ENCODE results near the gene TMEM132E.

Gene TMEM132E

DNA sequence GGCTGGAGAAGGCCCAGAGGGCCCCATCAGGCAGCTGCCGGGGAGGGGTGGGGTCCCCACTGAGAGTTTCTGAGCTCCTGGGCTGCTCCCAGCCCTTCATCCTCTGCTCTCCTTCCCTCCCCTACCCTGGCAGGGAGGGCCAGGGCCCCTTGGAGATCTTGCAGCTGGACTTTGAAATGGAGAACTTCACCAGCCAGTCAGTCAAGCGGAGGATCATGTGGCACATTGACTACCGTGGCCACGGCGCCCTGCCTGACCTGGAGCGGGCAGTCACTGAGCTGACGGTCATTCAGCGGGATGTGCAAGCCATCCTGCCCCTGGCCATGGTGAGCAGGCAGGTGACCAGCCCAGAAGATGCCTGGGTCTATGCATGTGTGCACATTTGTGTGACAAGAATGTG is 49.5 kb downstream of the TMEM132E start:
- TF ChIP-seq PPARA (CRISPR knock-in tag; IDR thresholded peaks at IDR 0.05; ENCODE audit: borderline replicate concordance): no peak
- TF ChIP-seq, protein P1, sequence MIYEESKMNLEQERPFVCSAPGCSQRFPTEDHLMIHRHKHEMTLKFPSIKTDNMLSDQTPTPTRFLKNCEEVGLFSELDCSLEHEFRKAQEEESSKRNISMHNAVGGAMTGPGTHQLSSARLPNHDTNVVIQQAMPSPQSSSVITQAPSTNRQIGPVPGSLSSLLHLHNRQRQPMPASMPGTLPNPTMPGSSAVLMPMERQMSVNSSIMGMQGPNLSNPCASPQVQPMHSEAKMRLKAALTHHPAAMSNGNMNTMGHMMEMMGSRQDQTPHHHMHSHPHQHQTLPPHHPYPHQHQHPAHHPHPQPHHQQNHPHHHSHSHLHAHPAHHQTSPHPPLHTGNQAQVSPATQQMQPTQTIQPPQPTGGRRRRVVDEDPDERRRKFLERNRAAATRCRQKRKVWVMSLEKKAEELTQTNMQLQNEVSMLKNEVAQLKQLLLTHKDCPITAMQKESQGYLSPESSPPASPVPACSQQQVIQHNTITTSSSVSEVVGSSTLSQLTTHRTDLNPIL (CRISPR knock-in tag; IDR thresholded peaks at IDR 0.05; ENCODE audit: low read depth): no peak
- TF ChIP-seq TOX (CRISPR knock-in tag; IDR thresholded peaks at IDR 0.05; ENCODE audit: borderline replicate concordance): no peak
- TF ChIP-seq ZFP3 (CRISPR knock-in tag; IDR thresholded peaks at IDR 0.05): no peak
- no peak for TF ChIP-seq GLIS3 (CRISPR knock-in tag; IDR thresholded peaks at IDR 0.05)
- no peak for TF ChIP-seq ZFP30 (CRISPR knock-in tag; IDR thresholded peaks at IDR 0.05)

DNA sequence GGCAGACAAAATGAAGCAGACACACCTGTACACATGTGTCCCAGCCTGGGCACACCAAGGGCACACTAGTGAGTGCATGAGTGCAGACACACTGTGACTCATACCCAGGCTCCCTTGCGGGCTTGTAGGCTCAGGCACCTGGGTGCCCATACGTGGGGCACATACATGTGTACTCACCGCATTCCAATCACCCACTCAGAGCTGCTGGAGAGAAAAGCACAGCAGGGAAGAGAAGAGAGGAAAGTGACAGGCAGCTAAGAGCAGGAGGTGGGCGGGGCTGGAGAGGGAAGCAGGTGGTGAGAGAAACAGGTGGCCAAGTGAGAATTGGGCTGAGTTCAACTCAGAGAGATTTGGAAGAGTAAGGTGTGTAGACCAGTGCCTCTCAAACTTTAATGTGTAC is 54.0 kb downstream of the TMEM132E start:
- no peak for ATAC-seq
- TF ChIP-seq ZNF565 (CRISPR knock-in tag; conservative IDR thresholded peaks at IDR 0.05; ENCODE audit: low read depth) (no peak), RARB (CRISPR knock-in tag; IDR thresholded peaks at IDR 0.05) (no peak), PPARA (CRISPR knock-in tag; IDR thresholded peaks at IDR 0.05; ENCODE audit: borderline replicate concordance) (no peak), ZFP3 (CRISPR knock-in tag; IDR thresholded peaks at IDR 0.05) (no peak), TCF4 (CRISPR knock-in tag; IDR thresholded peaks at IDR 0.05; ENCODE audit: borderline replicate concordance) (no peak), ZNF70 (CRISPR knock-in tag; IDR thresholded peaks at IDR 0.05) (no peak), ESRRG (CRISPR knock-in tag; IDR thresholded peaks at IDR 0.05) (no peak), GLIS3 (CRISPR knock-in tag; IDR thresholded peaks at IDR 0.05) (no peak), ISL1 (CRISPR knock-in tag; IDR thresholded peaks at IDR 0.05) (no peak), SNAI2 (CRISPR knock-in tag; IDR thresholded peaks at IDR 0.05) (no peak), ZNF8 (CRISPR knock-in tag; IDR thresholded peaks at IDR 0.05) (no peak)
- TF ChIP-seq, protein P2, sequence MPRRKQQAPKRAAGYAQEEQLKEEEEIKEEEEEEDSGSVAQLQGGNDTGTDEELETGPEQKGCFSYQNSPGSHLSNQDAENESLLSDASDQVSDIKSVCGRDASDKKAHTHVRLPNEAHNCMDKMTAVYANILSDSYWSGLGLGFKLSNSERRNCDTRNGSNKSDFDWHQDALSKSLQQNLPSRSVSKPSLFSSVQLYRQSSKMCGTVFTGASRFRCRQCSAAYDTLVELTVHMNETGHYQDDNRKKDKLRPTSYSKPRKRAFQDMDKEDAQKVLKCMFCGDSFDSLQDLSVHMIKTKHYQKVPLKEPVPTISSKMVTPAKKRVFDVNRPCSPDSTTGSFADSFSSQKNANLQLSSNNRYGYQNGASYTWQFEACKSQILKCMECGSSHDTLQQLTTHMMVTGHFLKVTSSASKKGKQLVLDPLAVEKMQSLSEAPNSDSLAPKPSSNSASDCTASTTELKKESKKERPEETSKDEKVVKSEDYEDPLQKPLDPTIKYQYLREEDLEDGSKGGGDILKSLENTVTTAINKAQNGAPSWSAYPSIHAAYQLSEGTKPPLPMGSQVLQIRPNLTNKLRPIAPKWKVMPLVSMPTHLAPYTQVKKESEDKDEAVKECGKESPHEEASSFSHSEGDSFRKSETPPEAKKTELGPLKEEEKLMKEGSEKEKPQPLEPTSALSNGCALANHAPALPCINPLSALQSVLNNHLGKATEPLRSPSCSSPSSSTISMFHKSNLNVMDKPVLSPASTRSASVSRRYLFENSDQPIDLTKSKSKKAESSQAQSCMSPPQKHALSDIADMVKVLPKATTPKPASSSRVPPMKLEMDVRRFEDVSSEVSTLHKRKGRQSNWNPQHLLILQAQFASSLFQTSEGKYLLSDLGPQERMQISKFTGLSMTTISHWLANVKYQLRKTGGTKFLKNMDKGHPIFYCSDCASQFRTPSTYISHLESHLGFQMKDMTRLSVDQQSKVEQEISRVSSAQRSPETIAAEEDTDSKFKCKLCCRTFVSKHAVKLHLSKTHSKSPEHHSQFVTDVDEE (CRISPR knock-in tag; IDR thresholded peaks at IDR 0.05): no peak
- TF ChIP-seq, protein P3, sequence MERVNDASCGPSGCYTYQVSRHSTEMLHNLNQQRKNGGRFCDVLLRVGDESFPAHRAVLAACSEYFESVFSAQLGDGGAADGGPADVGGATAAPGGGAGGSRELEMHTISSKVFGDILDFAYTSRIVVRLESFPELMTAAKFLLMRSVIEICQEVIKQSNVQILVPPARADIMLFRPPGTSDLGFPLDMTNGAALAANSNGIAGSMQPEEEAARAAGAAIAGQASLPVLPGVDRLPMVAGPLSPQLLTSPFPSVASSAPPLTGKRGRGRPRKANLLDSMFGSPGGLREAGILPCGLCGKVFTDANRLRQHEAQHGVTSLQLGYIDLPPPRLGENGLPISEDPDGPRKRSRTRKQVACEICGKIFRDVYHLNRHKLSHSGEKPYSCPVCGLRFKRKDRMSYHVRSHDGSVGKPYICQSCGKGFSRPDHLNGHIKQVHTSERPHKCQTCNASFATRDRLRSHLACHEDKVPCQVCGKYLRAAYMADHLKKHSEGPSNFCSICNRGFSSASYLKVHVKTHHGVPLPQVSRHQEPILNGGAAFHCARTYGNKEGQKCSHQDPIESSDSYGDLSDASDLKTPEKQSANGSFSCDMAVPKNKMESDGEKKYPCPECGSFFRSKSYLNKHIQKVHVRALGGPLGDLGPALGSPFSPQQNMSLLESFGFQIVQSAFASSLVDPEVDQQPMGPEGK (CRISPR knock-in tag; IDR thresholded peaks at IDR 0.05; ENCODE audit: borderline replicate concordance): no peak
- TF ChIP-seq, protein P4, sequence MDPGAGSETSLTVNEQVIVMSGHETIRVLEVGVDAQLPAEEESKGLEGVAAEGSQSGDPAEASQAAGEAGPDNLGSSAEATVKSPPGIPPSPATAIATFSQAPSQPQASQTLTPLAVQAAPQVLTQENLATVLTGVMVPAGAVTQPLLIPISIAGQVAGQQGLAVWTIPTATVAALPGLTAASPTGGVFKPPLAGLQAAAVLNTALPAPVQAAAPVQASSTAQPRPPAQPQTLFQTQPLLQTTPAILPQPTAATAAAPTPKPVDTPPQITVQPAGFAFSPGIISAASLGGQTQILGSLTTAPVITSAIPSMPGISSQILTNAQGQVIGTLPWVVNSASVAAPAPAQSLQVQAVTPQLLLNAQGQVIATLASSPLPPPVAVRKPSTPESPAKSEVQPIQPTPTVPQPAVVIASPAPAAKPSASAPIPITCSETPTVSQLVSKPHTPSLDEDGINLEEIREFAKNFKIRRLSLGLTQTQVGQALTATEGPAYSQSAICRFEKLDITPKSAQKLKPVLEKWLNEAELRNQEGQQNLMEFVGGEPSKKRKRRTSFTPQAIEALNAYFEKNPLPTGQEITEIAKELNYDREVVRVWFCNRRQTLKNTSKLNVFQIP (CRISPR knock-in tag; IDR thresholded peaks at IDR 0.05; ENCODE audit: borderline replicate concordance, low read depth): no peak

More for the DNA sequence above, 49.5 kb downstream of the TMEM132E start:
- ATAC-seq: no peak

DNA sequence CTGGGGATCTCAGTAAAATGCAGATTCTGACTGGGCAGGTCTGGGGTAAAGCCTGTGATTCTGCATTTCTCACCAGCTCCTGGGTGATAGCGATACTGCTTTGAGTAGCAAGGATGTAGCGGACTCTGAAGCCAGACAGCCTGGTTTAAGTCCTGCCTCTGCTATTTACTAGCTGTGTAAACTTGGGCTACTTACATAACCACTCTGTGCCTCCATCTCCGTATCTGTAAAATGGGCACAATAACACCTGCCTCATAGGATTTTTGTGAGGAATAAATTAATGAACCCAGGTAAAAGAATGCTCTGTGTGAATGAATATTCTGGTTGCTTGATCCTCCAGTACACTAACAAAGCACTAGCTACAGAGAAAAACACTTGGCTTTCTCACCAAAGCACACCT is 54.4 kb downstream of the TMEM132E start:
- TF ChIP-seq ZC3H10 (CRISPR knock-in tag; IDR thresholded peaks at IDR 0.05) (no peak), ISL1 (CRISPR knock-in tag; IDR thresholded peaks at IDR 0.05) (no peak), CSDC2 (CRISPR knock-in tag; IDR thresholded peaks at IDR 0.05) (no peak), TCF4 (CRISPR knock-in tag; IDR thresholded peaks at IDR 0.05; ENCODE audit: borderline replicate concordance) (no peak), SNAI2 (CRISPR knock-in tag; IDR thresholded peaks at IDR 0.05) (no peak), PPARA (CRISPR knock-in tag; IDR thresholded peaks at IDR 0.05; ENCODE audit: borderline replicate concordance) (no peak), RARB (CRISPR knock-in tag; IDR thresholded peaks at IDR 0.05) (no peak), ARNTL (CRISPR knock-in tag; IDR thresholded peaks at IDR 0.05; ENCODE audit: borderline replicate concordance, low read depth) (no peak), OSR1 (CRISPR knock-in tag; IDR thresholded peaks at IDR 0.05) (no peak), ESRRG (CRISPR knock-in tag; IDR thresholded peaks at IDR 0.05) (no peak)
- TF ChIP-seq, protein P5, sequence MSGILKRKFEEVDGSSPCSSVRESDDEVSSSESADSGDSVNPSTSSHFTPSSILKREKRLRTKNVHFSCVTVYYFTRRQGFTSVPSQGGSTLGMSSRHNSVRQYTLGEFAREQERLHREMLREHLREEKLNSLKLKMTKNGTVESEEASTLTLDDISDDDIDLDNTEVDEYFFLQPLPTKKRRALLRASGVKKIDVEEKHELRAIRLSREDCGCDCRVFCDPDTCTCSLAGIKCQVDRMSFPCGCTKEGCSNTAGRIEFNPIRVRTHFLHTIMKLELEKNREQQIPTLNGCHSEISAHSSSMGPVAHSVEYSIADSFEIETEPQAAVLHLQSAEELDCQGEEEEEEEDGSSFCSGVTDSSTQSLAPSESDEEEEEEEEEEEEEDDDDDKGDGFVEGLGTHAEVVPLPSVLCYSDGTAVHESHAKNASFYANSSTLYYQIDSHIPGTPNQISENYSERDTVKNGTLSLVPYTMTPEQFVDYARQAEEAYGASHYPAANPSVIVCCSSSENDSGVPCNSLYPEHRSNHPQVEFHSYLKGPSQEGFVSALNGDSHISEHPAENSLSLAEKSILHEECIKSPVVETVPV (CRISPR knock-in tag; IDR thresholded peaks at IDR 0.05): no peak
- TF ChIP-seq, protein P2 (CRISPR knock-in tag; IDR thresholded peaks at IDR 0.05): no peak
- no peak for ATAC-seq

Measured in SK-N-SH treated with all-trans-retinoic acid at 6 μM for 48 hours (cell line).